ENCODE measurements around the gene GSTM4.

GRCh38 chr1:109667452-109668122, 11.7 kb downstream of the GSTM4 start, which contains the start of gene GSTM2:
- TF ChIP-seq CTCF (conservative IDR thresholded peaks at IDR 0.05; ENCODE audit: low read length) (no peak), EZH2phosphoT487 (IDR thresholded peaks at IDR 0.05; ENCODE audit: borderline replicate concordance) (no peak)

Measured in Loucy (cell line).